ENCODE measurements around the gene SQSTM1. TPM values are rescaled to one million over a fixed set of nuclear protein-coding genes. Genes with fewer than 3 reads are reported as not detected.
A peak's percentile ranks its signal among the peaks of the same experiment; 100 is the strongest.

Gene SQSTM1
- total RNA-seq, 1 donor from 2014 or later, result 27.6 TPM

- no peak overlapping the region for H3K27ac ChIP-seq
- Mint-ChIP-seq H3K36me3 (peaks cover 18% of the 10 kb centered on the region), H3K4me3 (no peak overlapping the region), H3K9me3 (no peaks in the 10 kb centered on the region), H3K27me3 (ENCODE audit: insufficient read depth, low read depth) (peaks cover 14% of the 10 kb centered on the region), H3K27ac (no peak overlapping the region), H3K4me1 (peaks cover 35% of the 10 kb centered on the region)
- DNase-seq (ENCODE audit: low spot score), result no peak
- peaks cover 25% of the 10 kb centered on the region for H3K79me2 ChIP-seq (ENCODE audit: low read depth)
- H3K27me3 ChIP-seq, result peaks cover 7% of the 10 kb centered on the region
- H3K9me3 ChIP-seq (ENCODE audit: low read depth), result no peaks in the 10 kb centered on the region
- H3K4me1 ChIP-seq, result peaks cover 28% of the 10 kb centered on the region
- no peak overlapping the region for H3K4me3 ChIP-seq
- H3K4me2 ChIP-seq, result no peak overlapping the region
- no peak overlapping the region for H2AFZ ChIP-seq (replicated peaks)
- H4K20me1 ChIP-seq (ENCODE audit: low read depth), result peaks cover 57% of the 10 kb centered on the region
- no peak for TF ChIP-seq CTCF (IDR thresholded peaks at IDR 0.05)
- TF ChIP-seq EZH2phosphoT487 (IDR thresholded peaks at IDR 0.05), result no peak
- TF ChIP-seq EZH2 (IDR thresholded peaks at IDR 0.05), result no peak
- H3F3A ChIP-seq (ENCODE audit: low read depth), result peaks cover 27% of the 10 kb centered on the region
- H3K36me3 ChIP-seq, result no peaks in the 10 kb centered on the region
- no peak overlapping the region for H3K9ac ChIP-seq
These were observed 20.0 kb upstream of the SQSTM1 start for GRCh38 chr5:179800696-179801201.

GRCh38 chr5:179801304-179802206 is 19.1 kb upstream of the SQSTM1 start:
- DNase-seq (ENCODE audit: low spot score), result peak; percentile 85
- peak overlapping the region; percentile 90 for H3K27ac Mint-ChIP-seq
- Histone ChIP-seq H4K20me1 (ENCODE audit: low read depth) (peaks cover 57% of the 10 kb centered on the region), H3K27me3 (peaks cover 5% of the 10 kb centered on the region), H3K9ac (no peak overlapping the region), H3K36me3 (no peaks in the 10 kb centered on the region), H3K9me3 (ENCODE audit: low read depth) (no peaks in the 10 kb centered on the region), H3K4me3 (no peak overlapping the region), H2AFZ (replicated peaks) (no peak overlapping the region), H3K79me2 (ENCODE audit: low read depth) (peaks cover 31% of the 10 kb centered on the region), H3K4me1 (peaks cover 28% of the 10 kb centered on the region), H3K27ac (no peak overlapping the region), H3K4me2 (no peak overlapping the region), H3F3A (ENCODE audit: low read depth) (peaks cover 23% of the 10 kb centered on the region)
- H3K36me3 Mint-ChIP-seq, result peaks cover 18% of the 10 kb centered on the region
- H3K9me3 Mint-ChIP-seq, result no peaks in the 10 kb centered on the region
- peaks cover 14% of the 10 kb centered on the region for H3K27me3 Mint-ChIP-seq (ENCODE audit: insufficient read depth, low read depth)
- peaks cover 35% of the 10 kb centered on the region for H3K4me1 Mint-ChIP-seq
- H3K4me3 Mint-ChIP-seq, result no peak overlapping the region
- peak; percentile 72 for TF ChIP-seq CTCF (IDR thresholded peaks at IDR 0.05)
- TF ChIP-seq EZH2 (IDR thresholded peaks at IDR 0.05), result no peak

DNA sequence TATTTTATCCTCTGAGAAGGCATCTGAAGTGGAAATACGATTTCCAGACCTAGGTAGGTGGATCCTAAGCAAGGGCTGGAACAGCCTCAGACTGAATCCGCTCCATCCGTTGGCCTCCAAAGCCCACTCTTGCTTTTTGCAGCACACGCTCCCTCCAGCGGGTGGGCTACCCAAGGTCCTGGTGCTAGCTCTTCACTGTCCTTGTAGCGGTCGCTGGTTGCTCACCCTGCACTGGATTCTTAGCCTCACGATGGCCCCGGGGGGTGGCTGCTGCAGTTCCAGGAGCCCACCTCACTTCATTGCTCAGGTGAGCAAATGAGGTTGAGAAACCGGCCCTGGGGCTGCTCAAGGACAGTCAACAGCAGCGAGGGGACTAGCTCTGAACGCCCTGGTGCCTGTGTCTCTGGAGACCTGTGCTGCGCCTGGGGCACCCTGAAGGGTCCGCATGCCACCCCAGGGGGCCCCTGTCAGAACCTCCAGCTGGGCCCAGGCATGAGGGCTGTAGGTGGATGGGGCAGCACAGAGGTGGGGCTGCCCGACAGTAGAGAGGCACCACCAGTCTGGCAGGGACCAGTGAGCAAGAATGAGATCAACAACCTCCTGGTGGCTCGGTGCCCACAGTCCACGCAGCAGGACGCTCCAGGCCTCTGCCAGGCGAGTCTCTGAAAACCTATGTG is 18.4 kb upstream of the SQSTM1 start:
- H3K9me3 ChIP-seq (ENCODE audit: low read depth), result no peaks in the 10 kb centered on the region
- H3K27me3 ChIP-seq, result no peaks in the 10 kb centered on the region
- H3K4me1 Mint-ChIP-seq, result peaks cover 32% of the 10 kb centered on the region
- H4K20me1 ChIP-seq (ENCODE audit: low read depth), result peaks cover 50% of the 10 kb centered on the region
- peak overlapping the region; percentile 73 for H3K4me2 ChIP-seq
- no peak overlapping the region for H3K4me3 Mint-ChIP-seq
- H3F3A ChIP-seq (ENCODE audit: low read depth), result peaks cover 25% of the 10 kb centered on the region
- H3K79me2 ChIP-seq (ENCODE audit: low read depth), result peaks cover 31% of the 10 kb centered on the region
- H3K36me3 ChIP-seq, result no peaks in the 10 kb centered on the region
- no peak overlapping the region for H2AFZ ChIP-seq (replicated peaks)
- no peak overlapping the region for H3K27ac Mint-ChIP-seq
- no peak overlapping the region for H3K9ac ChIP-seq
- H3K36me3 Mint-ChIP-seq, result peaks cover 14% of the 10 kb centered on the region
- H3K4me3 ChIP-seq, result no peak overlapping the region
- H3K27ac ChIP-seq, result no peak overlapping the region
- H3K4me1 ChIP-seq, result peaks cover 28% of the 10 kb centered on the region
- no peaks in the 10 kb centered on the region for H3K9me3 Mint-ChIP-seq
- DNase-seq (ENCODE audit: low spot score), result no peak
- TF ChIP-seq EZH2phosphoT487 (IDR thresholded peaks at IDR 0.05) (no peak), EZH2 (IDR thresholded peaks at IDR 0.05) (no peak), CTCF (IDR thresholded peaks at IDR 0.05) (no peak)
- peaks cover 9% of the 10 kb centered on the region for H3K27me3 Mint-ChIP-seq (ENCODE audit: insufficient read depth, low read depth)

Measured in neural progenitor cell (in vitro differentiated cells).